Hepatocyte (in vitro differentiated cells): ENCODE results near the gene NCOA7. TPM values are rescaled to one million over a fixed set of nuclear protein-coding genes. Genes with fewer than 3 reads are reported as not detected.

Experiments used
- DNase-seq: peaks from one replicate; pipeline ENCODE4 v3.0.0-alpha.2; 2016; ENCODE audit warnings: low spot score
- H2AFZ ChIP-seq: fragments of 200-600 bp; sonication (generic); 2 replicates; pipeline ENCODE4 v1.6.0; 2016; ENCODE audit warnings: antibody characterized with exemption, mild to moderate bottlenecking
- H3K27ac ChIP-seq: fragments of 200-600 bp; sonication (generic); 2 replicates; pipeline ENCODE4 v1.5.1; 2016; ENCODE audit warnings: mild to moderate bottlenecking
- H3K27me3 ChIP-seq: fragments of 200-600 bp; sonication (generic); 2 replicates; pipeline ENCODE4 v1.6.1; 2016
- H3K36me3 ChIP-seq: fragments of 200-600 bp; sonication (generic); replicated peaks from 2 replicates; pipeline ENCODE4 v1.5.1; 2016; ENCODE audit warnings: low read depth; ENCODE audit not compliant: insufficient read depth
- H3K4me1 ChIP-seq: fragments of 200-600 bp; sonication (generic); 2 replicates; pipeline ENCODE4 v1.5.1; 2016; ENCODE audit warnings: mild to moderate bottlenecking, moderate library complexity; ENCODE audit not compliant: insufficient read depth
- H3K4me2 ChIP-seq: fragments of 200-600 bp; sonication (generic); 2 replicates; pipeline ENCODE4 v1.6.0; 2016
- H3K4me3 ChIP-seq: fragments of 200-600 bp; sonication (generic); 2 replicates; pipeline ENCODE4 v1.5.1; 2016; ENCODE audit warnings: mild to moderate bottlenecking
- H3K79me2 ChIP-seq: fragments of 200-600 bp; sonication (generic); 2 replicates; pipeline ENCODE4 v1.6.0; 2017; ENCODE audit warnings: mild to moderate bottlenecking
- H3K9me2 ChIP-seq: fragments of 200-600 bp; sonication (generic); replicated peaks from 2 replicates; pipeline ENCODE4 v1.6.0; 2017; ENCODE audit warnings: mild to moderate bottlenecking; ENCODE audit not compliant: insufficient read depth
- H3K9me3 ChIP-seq: fragments of 200-600 bp; sonication (generic); 2 replicates; pipeline ENCODE4 v1.5.1; 2016; ENCODE audit warnings: low read depth, mild to moderate bottlenecking
- H4K20me1 ChIP-seq: fragments of 200-600 bp; sonication (generic); 2 replicates; pipeline ENCODE4 v1.6.0; 2016; ENCODE audit warnings: mild to moderate bottlenecking; ENCODE audit not compliant: insufficient read depth, poor library complexity, severe bottlenecking
- CTCF ChIP-seq: fragments of 200-600 bp; sonication (generic); IDR thresholded peaks from 2 replicates; pipeline ENCODE4 v1.5.1; 2016; ENCODE audit warnings: antibody characterized with exemption, mild to moderate bottlenecking; ENCODE audit not compliant: poor library complexity
- EZH2 ChIP-seq: fragments of 200-600 bp; sonication (generic); IDR thresholded peaks from 2 replicates; pipeline ENCODE4 v1.6.1; 2016; ENCODE audit warnings: antibody characterized with exemption, mild to moderate bottlenecking, borderline replicate concordance
- EZH2phosphoT487 ChIP-seq: fragments of 200-600 bp; sonication (generic); IDR thresholded peaks from one replicate; pipeline ENCODE4 v1.6.1; 2018; ENCODE audit warnings: antibody characterized with exemption, mild to moderate bottlenecking, low read depth, moderate library complexity; ENCODE audit not compliant: unreplicated experiment, severe bottlenecking
- WGBS: methylation state at CpG from one replicate; pipeline ENCODE4 v1.1.6; 2016; ENCODE audit warnings: low lambda C conversion rate; ENCODE audit errors: missing lambda C conversion rate; 5-methylcytosine and 5-hydroxymethylcytosine counted together
- polyA plus RNA-seq: library from polyadenylated mRNA; unstranded; fragments of >200 nt; fragmentation: Nextera tagmentation; extraction: Ambion mirVana; gene quantifications from 2 replicates; pipeline ENCODE4 v1.2.1, GENCODE V29; 2016
- total RNA-seq: library from RNA; depleted of rRNA; stranded (reverse); fragments of >200 nt; gene quantifications from 2 replicates; pipeline ENCODE4 v1.2.3, GENCODE V29; 2014

The NCOA7 gene
- total and polyA plus RNA-seq, 2 experiments from 2014 or later: 17.3 to 42.0 TPM

GRCh38 chr6:125793863-125794262 is 3.1 kb downstream of the NCOA7 start:
- Histone ChIP-seq H3K36me3 (no peaks in the 10 kb centered on the region), H4K20me1 (no peaks in the 10 kb centered on the region), H3K4me3 (no peak overlapping the region), H3K79me2 (peaks cover 42% of the 10 kb centered on the region), H3K9me2 (no peaks in the 10 kb centered on the region), H3K27ac (no peak overlapping the region), H3K4me2 (no peak overlapping the region), H2AFZ (no peak overlapping the region), H3K9me3 (no peaks in the 10 kb centered on the region), H3K27me3 (no peaks in the 10 kb centered on the region), H3K4me1 (peaks cover 19% of the 10 kb centered on the region)
- DNase-seq: no peak
- TF ChIP-seq EZH2 (no peak), EZH2phosphoT487 (no peak), CTCF (no peak)
- 94% methylated on average over 3 of the region's 3 CpGs for WGBS

- H3K4me1 ChIP-seq: peaks cover 12% of the 10 kb centered on the region
Measured at GRCh38 chr6:125794342-125795137, 3.8 kb downstream of the NCOA7 start.

GRCh38 chr6:125795301-125795700 is 4.5 kb downstream of the NCOA7 start:
- no peak overlapping the region for H3K4me3 ChIP-seq
- H2AFZ ChIP-seq: no peak overlapping the region
- no peaks in the 10 kb centered on the region for H3K36me3 ChIP-seq
- no peaks in the 10 kb centered on the region for H3K9me3 ChIP-seq
- H4K20me1 ChIP-seq: no peaks in the 10 kb centered on the region
- no peak overlapping the region for H3K4me2 ChIP-seq
- H3K27ac ChIP-seq: no peak overlapping the region
- H3K4me1 ChIP-seq: peaks cover 5% of the 10 kb centered on the region
- TF ChIP-seq EZH2 (no peak), EZH2phosphoT487 (no peak), CTCF (no peak)
- peaks cover 51% of the 10 kb centered on the region for H3K79me2 ChIP-seq
- 95% methylated on average over 1 of the region's 1 CpG for WGBS
- DNase-seq: no peak
- H3K27me3 ChIP-seq: no peaks in the 10 kb centered on the region
- no peaks in the 10 kb centered on the region for H3K9me2 ChIP-seq

More at GRCh38 chr6:125794342-125795137, 3.8 kb downstream of the NCOA7 start:
- whole genome bisulfite sequencing: 94% methylated on average over 5 of the region's 5 CpGs
- no peak for DNase-seq
- Histone ChIP-seq H3K27ac (no peak overlapping the region), H2AFZ (no peak overlapping the region), H4K20me1 (no peaks in the 10 kb centered on the region), H3K4me2 (no peak overlapping the region), H3K27me3 (no peaks in the 10 kb centered on the region), H3K36me3 (no peaks in the 10 kb centered on the region), H3K4me3 (no peak overlapping the region), H3K79me2 (peaks cover 45% of the 10 kb centered on the region), H3K9me3 (no peaks in the 10 kb centered on the region), H3K9me2 (no peaks in the 10 kb centered on the region)
- TF ChIP-seq CTCF (no peak), EZH2 (no peak), EZH2phosphoT487 (no peak)
